T-helper 1 cell (primary cell): ENCODE results near the gene CCDC107.
"Not testable (repeated sequence)": the region's sequence is repeated elsewhere in the genome, so short reads cannot be mapped to it uniquely, and the experiment has no call there.

Experiments
- DNase-seq, 5 donors: peaks; one replicate each; pipeline ENCODE4 v3.0.0-alpha.2; 2012 to 2020

CCDC107 gene

DNA sequence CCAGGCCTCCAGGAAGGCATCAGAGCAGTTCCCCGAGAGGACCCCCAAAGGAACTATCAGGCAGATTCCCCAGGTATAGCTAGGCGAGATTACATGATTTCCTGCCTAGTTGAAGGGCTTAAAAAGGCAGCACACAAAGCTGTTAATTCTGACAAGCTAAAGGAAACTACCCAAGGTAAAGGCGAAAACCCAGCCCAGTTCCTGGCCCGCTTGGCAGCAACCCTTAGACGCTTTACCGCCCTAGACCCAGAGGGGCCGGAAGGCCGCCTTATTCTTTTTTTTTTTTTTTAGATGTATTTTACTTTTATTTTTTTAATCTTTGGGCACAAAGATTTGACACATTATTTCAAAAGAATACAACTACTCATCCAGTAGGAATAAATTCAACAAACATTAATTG, 19.3 kb upstream of the CCDC107 start:
- DNase-seq = peak in 1 of 5 donors; percentile 55

DNA sequence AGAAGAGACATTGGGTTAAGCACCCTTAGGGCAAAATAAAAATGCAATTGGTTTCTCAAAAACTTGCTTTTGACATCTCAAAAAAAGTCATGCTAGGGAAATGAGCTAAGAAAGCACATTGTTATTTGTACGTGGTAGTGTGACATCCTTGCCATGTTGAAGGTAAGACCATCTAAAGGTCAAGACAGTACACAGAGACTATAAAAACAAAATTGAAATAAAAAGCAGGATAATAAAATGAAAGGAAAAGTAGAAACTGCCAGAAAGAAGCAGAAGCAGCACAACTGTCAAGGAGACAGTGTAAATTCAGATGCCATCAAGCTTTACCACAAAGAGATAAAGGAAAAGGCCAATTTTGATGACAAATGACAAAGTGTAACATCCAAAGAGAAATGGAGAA, 18.9 kb upstream of the CCDC107 start:
- not testable (repeated sequence) for DNase-seq

DNA sequence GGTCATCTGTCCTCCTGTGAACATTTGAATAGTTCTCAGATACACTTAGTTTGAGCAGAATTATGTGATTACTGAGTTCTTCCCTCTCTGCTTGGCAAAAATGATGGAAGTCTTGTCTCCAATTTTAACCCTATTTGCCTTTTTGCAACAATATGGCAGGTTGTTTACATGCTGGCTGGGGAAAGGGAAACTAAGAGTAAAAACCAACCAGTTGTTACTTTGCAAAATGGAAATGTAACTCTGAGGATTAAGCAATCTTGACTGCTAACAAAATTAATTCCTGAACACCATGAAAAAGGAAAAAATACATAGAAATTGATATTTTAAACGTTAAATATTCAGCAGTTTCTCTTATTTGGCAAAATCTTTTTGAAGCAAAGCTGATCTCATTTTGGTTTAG, 18.5 kb upstream of the CCDC107 start:
- DNase-seq = no peak

DNA sequence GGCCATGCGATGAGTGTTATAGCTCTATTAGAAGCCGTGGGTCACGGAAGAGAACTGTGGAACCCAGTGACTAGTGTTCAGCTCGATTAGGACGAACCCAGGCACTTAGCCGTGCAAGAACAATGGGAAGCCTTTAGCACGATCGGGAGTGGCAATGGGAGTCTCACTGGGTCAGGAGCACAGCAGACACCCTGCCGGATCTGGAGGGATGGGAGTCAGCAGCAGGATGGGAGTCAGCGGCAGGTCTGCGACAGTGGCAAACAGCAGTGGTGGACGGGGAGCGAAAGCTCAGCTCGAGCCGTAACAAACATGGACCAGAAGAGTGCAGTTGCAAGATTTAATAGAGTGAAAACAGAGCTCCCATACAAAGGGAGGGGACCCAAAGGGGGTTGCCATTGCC, 17.7 kb upstream of the CCDC107 start:
- DNase-seq = not testable (repeated sequence)

DNA sequence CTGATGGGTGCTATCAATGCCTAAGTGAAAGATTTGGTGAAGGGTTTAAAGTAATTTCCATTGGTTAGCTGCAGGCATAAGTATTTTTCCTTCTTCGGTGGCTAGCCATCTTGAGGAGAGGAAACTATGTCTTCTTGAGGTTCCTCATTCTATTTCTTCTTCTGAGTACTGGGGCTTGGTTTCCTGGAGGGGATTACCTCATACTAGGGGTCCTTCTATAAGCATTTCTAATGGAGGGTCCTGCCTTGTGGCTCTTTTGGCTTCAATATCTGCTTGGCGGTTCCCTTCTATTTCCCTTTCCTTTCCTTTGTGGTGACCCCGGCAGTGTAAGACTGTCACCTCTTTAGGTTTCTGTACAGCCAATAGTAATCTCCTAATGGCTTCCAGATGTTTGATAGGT, 16.6 kb upstream of the CCDC107 start:
- not testable (repeated sequence) for DNase-seq

DNA sequence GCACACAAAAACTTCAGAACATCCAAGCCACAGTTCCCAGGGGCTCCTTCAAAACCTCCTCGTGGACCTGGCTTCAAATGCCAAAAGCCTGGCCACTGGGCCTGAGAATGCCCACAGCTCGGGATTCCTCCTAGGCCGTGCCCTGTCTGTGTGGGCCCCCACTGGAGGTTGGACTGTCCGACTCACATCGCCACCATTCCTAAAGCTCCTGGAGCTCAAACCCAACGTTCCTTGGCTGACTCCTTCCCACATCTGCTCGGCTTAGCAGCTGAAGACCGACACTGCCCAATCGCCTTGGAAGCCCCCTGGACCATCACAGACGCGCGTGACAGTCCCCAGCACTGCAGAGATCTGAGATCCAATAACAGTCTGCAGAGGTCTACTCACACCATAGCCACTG, 15.0 kb upstream of the CCDC107 start:
- no peak for DNase-seq

DNA sequence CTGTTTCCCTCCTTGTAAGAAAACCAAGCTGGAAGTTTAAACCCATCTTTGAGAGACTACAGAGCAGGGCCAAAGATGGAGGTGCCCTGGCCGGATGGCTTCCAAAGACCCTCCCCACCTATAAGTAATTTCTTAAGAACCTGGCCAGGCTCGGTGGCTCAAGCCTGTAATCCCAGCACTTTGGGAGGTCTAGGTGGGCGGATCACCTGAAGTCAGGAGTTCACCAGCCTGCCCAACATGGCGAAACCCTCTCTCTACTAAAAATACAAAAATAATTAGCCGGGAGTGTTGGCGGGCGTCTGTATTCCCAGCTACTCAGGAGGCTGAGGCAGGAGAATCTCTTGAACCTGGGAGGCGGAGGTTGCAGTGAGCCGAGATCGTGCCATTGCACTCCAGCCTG, 12.4 kb upstream of the CCDC107 start:
- not testable (repeated sequence) for DNase-seq

DNA sequence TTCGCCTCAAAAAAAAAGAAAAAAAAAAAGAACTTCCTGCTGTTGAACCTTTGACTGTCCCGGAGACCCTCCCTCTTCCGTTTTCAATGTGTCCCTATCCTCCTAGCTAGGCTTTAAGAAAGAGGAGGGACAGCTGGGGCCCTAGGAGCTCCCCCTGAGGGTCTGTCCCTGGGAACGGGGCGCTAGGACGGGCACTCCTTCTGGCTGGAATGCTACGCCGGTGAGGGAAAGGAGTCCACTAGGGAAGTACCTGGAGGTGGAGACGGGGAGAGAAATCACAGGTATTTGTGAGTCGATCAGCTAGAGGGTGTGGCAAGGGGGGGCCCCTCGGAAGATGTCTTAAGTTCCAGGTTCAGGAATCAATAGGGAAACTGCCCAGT, 11.9 kb upstream of the CCDC107 start:
- DNase-seq = peak in 1 of 5 donors; percentile 43

DNA sequence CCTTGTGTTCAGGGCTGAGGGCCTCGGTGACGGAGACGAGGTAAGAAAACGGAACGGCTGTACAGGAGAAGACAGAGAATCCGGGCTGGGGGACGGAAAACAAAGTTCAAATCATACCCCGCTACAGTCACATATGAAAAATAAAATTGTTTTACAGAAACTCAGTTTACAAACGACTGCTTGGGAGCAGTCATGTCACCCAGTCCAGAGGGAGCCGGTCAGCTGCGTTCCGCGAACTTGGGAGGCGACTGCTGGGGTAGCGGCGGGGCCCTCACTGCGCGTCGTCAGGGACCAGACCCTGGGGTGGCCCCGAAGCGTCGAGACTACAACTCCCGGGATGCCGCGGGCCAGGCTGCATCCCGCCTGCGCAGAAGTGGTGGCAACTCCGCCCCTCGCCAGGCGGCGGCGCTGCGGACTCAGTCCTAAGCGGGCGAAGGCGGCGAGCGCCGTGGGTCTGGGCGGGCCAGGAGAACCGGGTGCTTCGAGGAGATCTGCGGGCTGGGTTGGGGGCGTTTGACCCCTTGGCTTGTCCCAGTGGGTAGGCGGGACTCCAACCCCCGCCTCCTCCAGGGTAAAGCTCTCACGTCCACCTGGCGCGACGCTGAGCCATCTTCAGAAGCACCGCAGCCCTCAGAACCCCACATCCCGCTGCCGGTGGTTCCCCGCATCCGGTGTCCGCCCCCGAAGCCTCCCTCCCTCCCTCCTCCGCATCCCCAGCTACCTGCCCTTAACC, 11.4 kb upstream of the CCDC107 start:
- DNase-seq = peak; percentile 83 to 94 (median 87)

DNA sequence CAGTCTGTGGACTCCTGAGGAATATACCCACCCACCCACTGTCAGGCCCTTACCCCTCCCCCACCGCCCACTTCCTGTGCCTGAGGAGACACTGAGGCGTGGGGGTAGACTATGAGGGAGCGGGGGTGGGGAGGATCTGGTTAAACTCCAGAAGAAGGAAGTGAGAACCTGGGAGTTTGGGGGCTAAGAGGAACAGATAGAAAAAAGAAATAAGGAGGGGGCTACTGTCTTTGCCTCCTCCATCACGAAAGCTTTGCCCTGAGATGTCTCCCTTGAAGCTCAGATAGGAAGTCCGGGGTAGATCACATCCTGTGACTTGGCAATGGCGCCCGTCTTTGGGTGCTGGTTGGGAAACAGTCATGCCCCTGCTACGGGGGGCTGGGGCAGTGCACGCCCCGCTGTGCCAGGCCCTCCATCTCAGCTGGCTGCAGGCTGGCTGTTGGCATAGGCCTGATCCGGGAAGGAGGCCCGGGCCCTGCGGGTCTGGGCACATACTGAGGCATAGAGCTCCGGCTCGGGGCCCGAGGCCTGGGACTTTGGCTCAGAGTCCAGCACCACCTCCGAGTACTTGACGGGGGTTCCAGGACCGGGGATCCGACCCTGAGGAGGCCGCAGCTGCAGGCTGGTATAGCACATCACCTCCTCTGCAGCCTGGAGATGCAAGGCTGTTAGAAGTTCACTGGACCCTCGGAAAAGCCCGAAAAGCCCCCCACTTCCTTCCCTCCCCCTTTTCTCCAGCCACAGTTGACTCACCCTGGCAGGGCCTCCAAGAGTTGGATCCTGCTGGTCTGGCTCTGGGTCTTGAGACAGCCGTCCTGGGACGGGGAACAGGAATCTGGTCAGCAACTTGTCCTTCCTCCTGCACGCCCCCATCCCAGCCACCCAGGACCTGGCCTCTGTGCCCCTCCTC, 8.4 kb upstream of the CCDC107 start:
- DNase-seq = peak in 1 of 5 donors; percentile 60

DNA sequence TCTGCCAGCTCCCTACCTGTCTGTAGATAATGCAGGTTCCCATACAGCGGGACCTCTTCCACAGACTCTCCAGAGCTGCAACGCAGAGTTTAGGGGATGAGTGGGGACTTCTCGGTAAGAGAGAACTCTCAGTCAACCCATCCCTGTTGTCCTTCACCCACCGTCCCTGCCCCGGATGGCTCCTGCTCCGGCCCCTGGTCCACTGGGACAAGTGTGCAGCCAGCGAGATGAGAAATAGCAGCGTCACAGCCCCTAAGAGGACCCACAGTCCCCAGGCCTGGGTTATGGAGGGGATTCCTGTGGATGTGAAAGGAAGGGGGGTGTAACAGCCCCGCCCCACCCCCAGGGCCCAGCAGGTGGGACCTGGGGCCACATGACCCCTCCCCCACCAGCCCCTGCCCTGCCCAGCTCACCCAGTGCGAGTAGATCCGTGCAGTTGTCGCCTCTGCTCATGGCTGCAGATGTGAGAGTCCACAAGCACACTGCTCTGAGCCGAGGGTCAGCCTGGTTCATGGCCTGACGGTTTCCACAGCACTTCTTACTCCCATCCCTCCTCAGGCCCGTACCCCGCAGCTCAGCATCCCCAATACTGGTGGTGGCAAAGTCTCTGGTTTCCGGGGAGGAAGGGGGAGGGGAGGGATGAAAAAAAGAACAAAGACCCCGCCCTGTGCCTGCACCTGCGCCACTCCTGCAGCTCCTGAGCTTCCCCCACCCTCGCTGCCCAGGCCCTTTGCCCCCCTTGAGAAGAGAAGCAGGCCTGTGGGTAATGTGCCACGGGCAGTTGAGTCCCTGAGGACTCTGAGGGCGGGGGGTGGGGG, 7.5 kb upstream of the CCDC107 start, which contains the start of gene SIT1:
Gene SIT1, minus strand, starts transcription at position 591 of the 818 bp plus-strand sequence. Its CDS starts 78 bp downstream, at position 513.
- peak in 2 of 5 donors; percentile 40 to 45 for DNase-seq

DNA sequence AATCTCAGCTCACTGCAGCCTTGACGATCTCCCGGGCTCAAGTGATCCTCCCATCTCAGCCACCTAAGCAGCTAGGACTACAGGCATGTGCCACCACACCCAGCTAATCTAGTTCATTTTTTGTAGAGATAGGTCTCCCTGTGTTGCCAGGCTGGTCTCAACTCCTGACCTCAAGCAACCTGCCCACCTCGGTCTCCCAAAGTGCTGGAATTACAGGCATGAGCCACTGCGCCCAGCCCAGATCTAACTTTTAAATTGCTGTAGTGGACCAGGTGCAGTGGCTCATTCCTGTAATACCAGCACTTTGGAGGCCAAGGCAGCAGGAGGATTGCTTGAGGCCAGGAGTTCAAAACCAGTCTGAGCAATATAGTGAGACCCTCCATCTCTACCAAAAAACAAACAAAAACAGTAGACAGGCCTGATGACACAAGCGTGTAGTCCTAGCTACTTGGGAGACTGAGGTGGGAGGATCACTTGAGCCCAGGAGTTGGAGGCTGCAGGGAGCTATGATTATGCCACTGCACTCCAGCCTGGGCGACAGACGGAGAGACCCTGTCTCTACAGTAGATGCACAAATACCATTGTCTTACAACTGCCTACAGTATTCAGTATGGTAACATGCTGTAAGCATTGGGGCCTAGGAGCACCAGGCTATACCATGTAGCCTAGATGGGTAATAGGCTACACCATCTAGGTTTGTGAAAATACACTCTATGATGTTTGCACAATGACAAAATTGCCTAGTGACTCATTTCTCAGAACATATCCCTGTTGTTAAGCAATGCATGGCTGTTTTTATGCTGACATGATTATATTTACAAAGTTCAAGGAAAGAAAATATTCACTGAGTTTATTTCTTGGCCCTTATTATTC, 5.9 kb upstream of the CCDC107 start:
- DNase-seq = no peak

DNA sequence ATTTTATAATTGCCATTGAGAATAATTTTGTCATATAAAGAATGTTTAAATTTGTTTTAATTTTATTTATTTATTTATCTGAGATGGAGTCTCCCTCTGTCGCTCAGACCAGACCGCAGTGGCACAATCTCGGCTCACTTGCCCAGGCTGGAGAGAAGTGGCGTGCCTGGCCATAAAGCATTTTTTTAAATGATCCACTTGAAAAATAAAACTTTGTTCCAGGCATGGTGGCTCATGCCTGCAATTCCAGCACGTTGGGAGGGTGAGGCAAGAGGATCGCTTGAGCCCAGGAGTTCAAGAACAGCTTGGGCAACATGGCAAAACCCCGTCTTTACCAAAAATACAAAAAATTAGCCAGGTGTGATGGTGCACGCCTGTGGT, 5.3 kb upstream of the CCDC107 start:
- no peak for DNase-seq

DNA sequence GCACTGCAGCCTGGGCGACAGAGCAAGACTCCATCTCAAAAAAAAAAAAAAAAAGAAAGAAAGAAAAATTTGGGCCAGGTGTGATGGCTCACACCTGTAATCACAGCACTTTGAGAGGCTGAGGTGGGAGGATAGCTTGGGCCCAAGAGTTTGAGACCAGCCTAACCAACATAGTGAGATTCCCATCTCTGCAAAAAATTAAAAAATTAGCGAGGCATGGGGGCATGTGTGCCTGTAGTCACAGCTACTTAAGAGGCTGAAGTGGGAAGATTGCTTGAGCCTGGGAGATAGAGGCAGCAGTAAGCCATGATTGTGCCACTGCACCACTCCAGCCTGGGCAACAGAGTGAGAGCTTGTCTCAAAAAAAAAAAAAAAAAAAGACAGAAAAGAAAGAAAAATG, 4.5 kb upstream of the CCDC107 start:
- DNase-seq = no peak

DNA sequence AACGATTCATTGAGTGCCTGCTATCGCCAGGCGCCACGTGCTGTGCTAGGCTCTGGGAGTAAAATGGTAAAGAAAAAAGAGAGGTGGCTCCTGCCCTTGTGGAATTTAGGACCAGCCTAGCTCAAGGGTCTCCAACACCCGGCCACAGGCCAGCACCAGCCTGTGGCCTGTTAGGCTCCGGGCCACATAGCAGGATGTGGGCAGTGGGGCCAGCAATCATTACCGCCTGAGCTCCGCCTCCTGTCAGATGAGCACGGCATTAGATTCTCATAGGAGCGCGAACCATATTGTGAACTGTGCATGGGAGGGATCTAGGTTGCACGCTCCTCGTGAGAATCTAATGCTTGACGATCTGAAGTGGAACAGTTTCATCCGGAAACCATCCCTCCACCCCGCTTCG, 1.7 kb upstream of the CCDC107 start:
- no peak for DNase-seq

DNA sequence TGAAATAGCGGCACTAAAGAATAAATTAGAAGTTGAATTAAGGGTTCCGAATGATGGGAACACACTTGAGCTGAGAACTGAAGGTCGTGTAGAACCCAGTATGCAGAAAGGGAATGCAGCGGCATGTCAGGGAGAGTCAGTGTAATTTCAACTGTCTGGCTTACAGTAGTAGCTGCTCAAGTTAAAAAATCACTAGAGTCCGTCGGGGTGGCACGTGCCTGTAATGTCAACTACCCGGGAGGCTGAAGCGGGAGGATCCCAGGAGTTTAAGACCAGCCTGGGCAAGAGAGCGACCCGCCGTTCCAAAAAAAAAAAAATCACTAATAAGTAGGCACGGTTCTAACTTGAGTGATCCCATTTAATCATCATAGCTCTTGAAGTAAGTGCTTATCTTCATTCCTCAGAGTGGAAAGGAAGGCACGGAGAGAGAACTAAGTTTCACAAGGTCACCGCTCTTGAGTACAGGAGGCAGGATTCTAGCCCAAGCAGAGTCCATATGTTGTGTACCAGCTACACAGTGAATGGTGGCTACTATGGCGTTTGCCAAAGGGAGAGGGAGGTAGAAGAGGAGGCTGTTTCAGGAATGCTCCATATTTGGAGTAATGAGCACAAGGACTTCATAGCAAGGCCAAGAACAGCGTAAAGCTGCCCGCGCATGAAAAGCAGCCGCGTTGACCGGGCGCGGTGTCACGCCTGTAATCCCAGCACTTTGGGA, 1.1 kb upstream of the CCDC107 start:
- no peak for DNase-seq

DNA sequence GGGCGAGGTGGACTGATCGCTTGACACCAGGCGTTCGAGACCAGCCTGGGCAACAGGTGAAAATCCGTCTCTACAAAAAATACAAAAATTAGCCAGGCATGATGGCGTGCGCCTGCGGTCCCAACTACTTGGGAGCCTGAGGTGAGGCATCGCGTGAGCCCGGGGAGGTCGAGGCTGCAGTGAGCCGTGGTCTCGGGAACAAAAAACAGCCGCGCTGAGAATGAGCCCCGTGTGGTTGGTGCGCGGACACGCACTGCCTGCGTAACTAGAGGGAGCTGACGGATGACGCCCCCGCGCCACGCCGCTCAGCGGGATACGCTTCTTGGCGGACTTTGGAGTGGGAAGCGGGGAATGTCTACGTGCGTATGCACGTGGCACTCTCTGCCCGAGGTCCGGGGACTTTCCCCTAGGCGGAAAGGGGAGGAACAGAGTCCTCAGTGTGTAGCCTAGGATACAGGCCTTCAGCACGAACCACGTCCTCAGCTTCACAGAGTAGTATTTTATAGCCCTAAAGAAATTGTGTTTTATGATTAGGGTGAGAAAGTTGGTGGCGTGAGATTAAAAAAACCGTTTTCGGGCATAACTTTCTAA, 451 bp upstream of the CCDC107 start, which contains the start of gene RMRP:
Gene RMRP, minus strand, starts transcription at position 474 of the 591 bp plus-strand sequence.
- DNase-seq = peak; percentile 82 to 96 (median 83)

DNA sequence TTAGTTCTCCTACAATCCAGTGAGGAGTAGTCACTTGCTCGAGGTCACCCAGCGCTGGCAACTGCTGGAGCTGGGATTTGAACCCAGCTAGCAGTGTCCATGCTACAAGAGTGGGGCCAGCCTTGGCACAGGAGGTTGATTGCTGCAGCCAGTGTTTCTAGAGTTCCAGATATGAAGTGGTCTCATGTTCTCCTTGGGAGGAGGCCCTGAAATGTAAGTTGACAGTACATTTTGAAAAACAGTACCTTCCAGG, 802 bp downstream of the CCDC107 start:
- DNase-seq = no peak

DNA sequence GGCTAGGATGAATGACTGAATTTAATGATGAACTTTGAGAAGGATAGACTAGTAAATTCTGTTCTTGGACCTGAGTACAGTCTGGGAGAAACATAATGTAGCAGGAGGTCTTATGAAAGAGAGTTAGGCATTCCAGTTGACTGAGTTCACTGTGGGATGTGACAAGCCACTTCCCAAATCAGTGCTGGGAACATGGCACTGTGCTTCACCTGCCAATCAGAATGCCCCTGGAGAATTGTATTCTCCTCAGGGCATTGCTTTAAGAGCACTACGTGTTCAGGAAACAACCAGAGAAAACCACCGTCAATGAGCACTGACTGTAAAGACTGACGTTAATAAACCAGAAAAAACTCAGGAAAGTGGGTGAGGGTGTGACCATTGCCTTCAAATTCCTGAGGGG, 1.2 kb downstream of the CCDC107 start:
- DNase-seq = no peak

DNA sequence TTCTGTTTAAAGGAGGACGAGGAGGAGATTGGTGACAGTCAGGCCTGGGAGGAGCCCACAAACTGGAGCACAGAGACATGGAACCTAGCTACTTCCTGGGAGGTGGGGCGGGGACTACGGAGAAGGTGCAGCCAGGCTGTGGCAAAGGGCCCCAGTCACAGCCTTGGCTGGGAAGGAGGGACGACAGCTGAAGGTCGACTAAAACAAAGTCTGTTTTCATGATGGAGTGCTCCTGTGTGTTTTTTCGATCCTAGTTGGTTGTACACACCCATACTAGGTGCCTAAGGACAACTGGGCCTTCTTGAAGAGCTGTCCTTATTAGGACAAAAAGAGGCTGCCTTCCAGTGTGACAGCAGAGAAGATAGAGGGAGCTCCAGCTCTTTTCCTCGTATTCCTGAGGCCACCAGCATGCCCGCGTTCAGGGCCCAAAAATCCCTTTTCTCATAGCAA, 2.9 kb downstream of the CCDC107 start:
- DNase-seq = no peak

DNA sequence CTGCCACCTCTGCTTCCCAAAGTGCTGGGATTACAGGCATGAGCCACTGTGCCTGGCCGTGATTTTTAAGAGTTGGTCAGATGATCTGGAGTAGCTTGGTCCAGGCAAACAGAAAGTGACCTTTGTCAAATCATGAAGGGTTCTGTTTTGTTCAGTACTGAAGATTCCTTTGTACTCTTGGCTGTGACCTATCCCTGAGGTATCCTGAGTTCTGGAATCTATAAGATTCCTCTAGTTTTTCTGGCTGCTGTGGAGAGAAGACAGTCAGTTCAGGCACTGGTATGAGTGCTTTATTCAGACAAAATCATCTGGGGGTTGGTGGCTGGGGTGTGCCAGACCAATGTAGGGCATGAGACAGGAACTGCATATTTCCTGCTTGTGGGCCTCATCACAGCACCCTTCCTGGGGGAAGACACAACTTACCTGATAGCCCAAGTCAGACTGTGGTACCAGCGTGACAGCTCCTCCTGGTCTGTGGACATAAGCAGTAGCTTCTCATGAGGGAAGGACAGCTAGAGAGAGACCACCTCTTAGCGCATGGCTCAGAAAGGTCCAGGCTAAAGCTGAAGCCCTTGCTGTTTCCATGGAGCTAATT, 3.8 kb downstream of the CCDC107 start:
- DNase-seq = peak in 4 of 5 donors; percentile 33 to 41 (median 40)
